T-helper 22 cell (primary cell): ENCODE data around the gene GTF2H1.
"Not testable (repeated sequence)": the region's sequence is repeated elsewhere in the genome, so short reads cannot be mapped to it uniquely, and the experiment has no call there.

Experiments
- DNase-seq: peaks from one replicate; pipeline ENCODE4 v3.0.0-alpha.2; 2020; ENCODE audit warnings: low read depth

Gene GTF2H1

GRCh38 chr11:18375941-18376340, 53.6 kb downstream of the GTF2H1 start:
- no peak for DNase-seq

GRCh38 chr11:18379201-18379600, 56.8 kb downstream of the GTF2H1 start:
- DNase-seq: no peak

- DNase-seq: peak; percentile 81
Measured at GRCh38 chr11:18383388-18384156, 61.2 kb downstream of the GTF2H1 start.

- no peak for DNase-seq
Measured at GRCh38 chr11:18384157-18384641, 61.8 kb downstream of the GTF2H1 start.

- no peak for DNase-seq
Measured at GRCh38 chr11:18390088-18390487, 67.7 kb downstream of the GTF2H1 start.

GRCh38 chr11:18392434-18393321, 70.3 kb downstream of the GTF2H1 start:
- no peak for DNase-seq

- no peak for DNase-seq
Measured at GRCh38 chr11:18393581-18394274, 71.4 kb downstream of the GTF2H1 start.

- peak; percentile 98 for DNase-seq
Measured at GRCh38 chr11:18394275-18394927, 72.0 kb downstream of the GTF2H1 start, which contains the start of gene LDHA. Gene LDHA, plus strand, starts transcription at chr11:18394563. Its CDS starts 2,280 bp downstream, at chr11:18396843.

- DNase-seq: no peak
Measured at GRCh38 chr11:18394928-18395734, 72.8 kb downstream of the GTF2H1 start.

- peak; percentile 88 for DNase-seq
Measured at GRCh38 chr11:18395735-18396504, 73.6 kb downstream of the GTF2H1 start.

- no peak for DNase-seq
Measured at GRCh38 chr11:18397921-18398320, 75.6 kb downstream of the GTF2H1 start.

- not testable (repeated sequence) for DNase-seq
Measured at GRCh38 chr11:18401077-18401476, 78.7 kb downstream of the GTF2H1 start.

GRCh38 chr11:18404062-18404461, 81.7 kb downstream of the GTF2H1 start:
- no peak for DNase-seq

GRCh38 chr11:18407400-18407799, 85.0 kb downstream of the GTF2H1 start:
- not testable (repeated sequence) for DNase-seq

GRCh38 chr11:18408558-18409291, 86.4 kb downstream of the GTF2H1 start:
- DNase-seq: no peak

- DNase-seq: no peak
Measured at GRCh38 chr11:18416459-18416858, 94.1 kb downstream of the GTF2H1 start.
